Lower leg skin (tissue), 4 donors: ENCODE data around the gene GAN. TPM values are rescaled to one million over a fixed set of nuclear protein-coding genes. Genes with fewer than 3 reads are reported as not detected.

Source experiments
- DNase-seq, 2 donors: peaks; one replicate each; pipeline ENCODE4 v3.0.0-alpha.2; 2019; ENCODE audit warnings: low spot score in 2 of 2
- H3K4me3 ChIP-seq: fragments of 200-600 bp; sonication (generic); 2 replicates; pipeline ENCODE4 v1.5.1; 2017; ENCODE audit warnings: mild to moderate bottlenecking, low read depth; ENCODE audit not compliant: poor library complexity, severe bottlenecking
- CTCF ChIP-seq, 3 donors: fragments of 450-650 bp; IDR thresholded peaks; one replicate each; pipeline ENCODE4 v1.5.1; 2016; ENCODE audit warnings: antibody characterized with exemption in 3 of 3, mild to moderate bottlenecking in 3 of 3, moderate library complexity in 2 of 3
- POLR2A ChIP-seq, 2 donors: fragments of 450-650 bp; IDR thresholded peaks; one replicate each; pipeline ENCODE4 v1.6.1; 2016 to 2017; ENCODE audit warnings: antibody characterized with exemption in 2 of 2, mild to moderate bottlenecking in 1 of 2, moderate library complexity in 1 of 2
- WGBS, 2 donors: methylation state at CpG; one replicate each; pipeline ENCODE4 v1.1.5; 2018; 5-methylcytosine and 5-hydroxymethylcytosine counted together
- intact Hi-C: fragments of 100-400 bp; cut with DNase I; formaldehyde crosslinking; loops from one replicate; pipeline ENCODE4 v1.15.0; 2023; ENCODE audit warnings: low total_unique reads
- total RNA-seq, 4 donors: library from RNA; depleted of rRNA; stranded (reverse); fragments of >200 nt; gene quantifications; one replicate each; pipeline ENCODE4 v1.1.0, GENCODE V29; 2016

Gene GAN
- total RNA-seq, 4 donors from 2014 or later: 130 to 214 (median 157) TPM

DNA sequence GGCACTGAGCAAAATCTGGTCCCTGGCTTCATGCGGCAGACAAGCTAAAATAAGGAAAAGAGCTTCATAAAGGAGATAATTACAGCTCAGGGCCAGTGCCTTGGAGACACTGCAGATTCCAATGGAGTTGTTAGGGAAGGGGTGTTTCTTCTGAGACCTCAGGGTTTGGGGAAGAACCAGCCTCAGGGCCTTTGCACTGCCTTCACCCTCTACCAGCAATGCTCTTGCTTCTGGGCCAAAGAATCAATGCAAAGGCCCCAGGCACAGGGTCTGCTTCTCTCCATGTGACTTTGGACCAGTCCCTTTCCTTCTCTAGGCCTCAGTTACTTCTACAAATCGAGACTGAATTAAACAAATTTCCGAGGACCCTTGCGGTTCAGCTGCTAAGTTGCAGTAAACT lies 36.2 kb upstream of the GAN start:
- no peak for TF ChIP-seq CTCF (IDR thresholded peaks at IDR 0.05)
- TF ChIP-seq POLR2A (IDR thresholded peaks at IDR 0.05): no peak
- DNase-seq: no peak
- WGBS, 2 donors: 88 to 92% methylated on average over 4 of the region's 4 CpGs
- intact Hi-C loops: no loop called here
- no peak overlapping the region for H3K4me3 ChIP-seq

DNA sequence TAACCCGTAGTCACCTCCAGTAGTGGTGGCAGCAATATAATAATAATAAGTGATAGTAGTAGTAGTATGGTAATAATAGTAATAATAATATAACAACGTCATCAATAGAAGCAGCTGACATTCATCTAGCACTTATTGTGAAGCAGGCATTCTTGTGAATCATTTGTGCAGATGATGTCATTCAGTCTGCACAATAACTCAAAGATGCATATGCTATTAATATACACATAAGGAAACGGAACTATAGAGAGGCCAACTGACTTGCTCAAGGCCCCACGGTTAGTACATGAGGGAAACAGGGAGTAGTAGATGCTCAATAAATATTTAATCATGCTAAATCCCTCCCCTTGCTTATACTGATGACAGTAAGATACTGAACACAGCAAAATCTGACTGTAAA lies 35.4 kb upstream of the GAN start:
- intact Hi-C loops: no loop called here
- DNase-seq: no peak
- 31 to 34% methylated on average over 4 of the region's 4 CpGs for WGBS, 2 donors
- no peak for TF ChIP-seq CTCF (IDR thresholded peaks at IDR 0.05)
- no peak for TF ChIP-seq POLR2A (IDR thresholded peaks at IDR 0.05)
- no peak overlapping the region for H3K4me3 ChIP-seq

DNA sequence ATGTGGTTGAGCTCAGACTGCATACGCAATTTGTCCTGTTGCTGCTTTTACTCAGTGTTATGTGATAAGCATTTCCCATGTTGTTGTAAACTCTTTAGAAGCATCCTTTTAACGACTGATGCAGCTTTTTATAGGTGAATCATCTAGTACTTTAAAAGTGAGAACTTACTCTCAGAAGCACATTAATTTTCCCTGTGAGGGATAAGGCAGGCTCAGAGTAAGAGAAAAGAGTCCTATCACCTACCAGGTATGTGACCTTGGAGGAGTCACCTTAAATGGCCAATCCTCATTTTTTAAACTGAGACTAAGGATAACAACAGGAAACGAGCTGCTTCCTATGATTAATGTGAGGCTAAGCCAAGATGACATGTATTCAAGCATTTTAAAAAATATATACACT lies 34.4 kb upstream of the GAN start:
- no peak for DNase-seq
- 36 to 41% methylated on average over 3 of the region's 3 CpGs for WGBS, 2 donors
- intact Hi-C loops: no loop called here
- H3K4me3 ChIP-seq: no peak overlapping the region
- TF ChIP-seq CTCF (IDR thresholded peaks at IDR 0.05) (no peak), POLR2A (IDR thresholded peaks at IDR 0.05) (no peak)

- 84 to 89% methylated on average over 3 of the region's 3 CpGs for WGBS, 2 donors
- DNase-seq: no peak
- TF ChIP-seq POLR2A (IDR thresholded peaks at IDR 0.05) (no peak), CTCF (IDR thresholded peaks at IDR 0.05) (no peak)
- H3K4me3 ChIP-seq: no peak overlapping the region
- intact Hi-C loops: no loop called here
Observed at GRCh38 chr16:81283044-81283443, 31.7 kb upstream of the GAN start.

DNA sequence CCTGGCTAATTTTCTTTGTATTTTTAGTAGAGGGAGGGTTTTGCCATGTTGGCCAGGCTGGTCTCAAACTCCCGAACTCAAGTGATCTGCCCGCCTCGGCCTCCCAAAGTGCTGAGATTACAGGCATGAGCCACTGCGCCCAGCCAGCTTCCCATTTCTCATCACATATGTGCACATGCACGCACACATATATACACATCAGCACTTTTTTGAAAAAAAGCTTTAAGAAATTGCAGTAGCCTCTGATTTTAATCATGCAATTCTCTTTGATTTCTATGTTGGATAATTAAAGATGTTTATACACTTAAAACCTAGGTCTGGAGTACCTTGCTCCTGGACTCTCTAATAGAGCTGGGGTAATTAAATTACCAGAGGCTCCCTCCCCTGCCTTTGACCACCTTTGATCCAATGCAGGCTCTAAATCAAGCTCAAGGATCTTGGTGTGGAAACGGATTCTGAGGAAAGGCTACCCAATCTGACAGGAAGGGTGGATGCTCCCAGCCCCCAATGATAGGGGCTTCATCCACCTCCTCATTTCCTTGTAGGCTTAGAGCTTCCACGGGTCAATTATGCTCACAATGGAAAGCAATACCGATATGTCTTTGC lies 29.7 kb upstream of the GAN start:
- intact Hi-C loops: no loop called here
- TF ChIP-seq POLR2A (IDR thresholded peaks at IDR 0.05) (no peak), CTCF (IDR thresholded peaks at IDR 0.05) (no peak)
- no peak overlapping the region for H3K4me3 ChIP-seq
- WGBS, 2 donors: 70 to 77% methylated on average over 8 of the region's 8 CpGs
- no peak for DNase-seq

DNA sequence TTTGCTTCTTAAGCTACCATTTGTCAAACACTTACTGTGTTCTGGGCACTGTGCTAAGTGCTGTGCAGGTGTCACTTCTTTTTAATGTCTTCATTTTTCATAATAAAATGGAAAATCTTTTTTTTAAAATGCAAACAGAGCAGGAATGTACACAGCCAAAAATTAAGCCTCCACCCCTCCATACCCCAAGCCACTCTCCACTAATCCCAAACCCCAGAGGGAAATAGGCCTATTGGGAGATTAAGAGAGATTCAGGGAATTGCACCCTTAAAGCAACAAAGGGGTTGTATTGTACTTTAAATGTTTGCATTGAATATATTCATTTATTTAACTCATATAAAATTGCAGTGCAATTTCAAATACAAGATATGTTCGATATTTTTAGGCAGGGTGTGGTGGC lies 28.6 kb upstream of the GAN start:
- TF ChIP-seq POLR2A (IDR thresholded peaks at IDR 0.05) (no peak), CTCF (IDR thresholded peaks at IDR 0.05) (no peak)
- H3K4me3 ChIP-seq: no peak overlapping the region
- intact Hi-C loops: no loop called here
- 89 to 94% methylated on average over 1 of the region's 1 CpG for WGBS, 2 donors
- no peak for DNase-seq
